HG03103 (cell line): ENCODE data around the gene KRTAP5-3.

ENCODE experiments used
- ATAC-seq: cut with Tn5 transposase; IDR thresholded peaks from one replicate; pipeline ENCODE4 v1.9.1; 2021; ENCODE audit warnings: low read depth; ENCODE audit not compliant: unreplicated experiment

Gene KRTAP5-3

DNA sequence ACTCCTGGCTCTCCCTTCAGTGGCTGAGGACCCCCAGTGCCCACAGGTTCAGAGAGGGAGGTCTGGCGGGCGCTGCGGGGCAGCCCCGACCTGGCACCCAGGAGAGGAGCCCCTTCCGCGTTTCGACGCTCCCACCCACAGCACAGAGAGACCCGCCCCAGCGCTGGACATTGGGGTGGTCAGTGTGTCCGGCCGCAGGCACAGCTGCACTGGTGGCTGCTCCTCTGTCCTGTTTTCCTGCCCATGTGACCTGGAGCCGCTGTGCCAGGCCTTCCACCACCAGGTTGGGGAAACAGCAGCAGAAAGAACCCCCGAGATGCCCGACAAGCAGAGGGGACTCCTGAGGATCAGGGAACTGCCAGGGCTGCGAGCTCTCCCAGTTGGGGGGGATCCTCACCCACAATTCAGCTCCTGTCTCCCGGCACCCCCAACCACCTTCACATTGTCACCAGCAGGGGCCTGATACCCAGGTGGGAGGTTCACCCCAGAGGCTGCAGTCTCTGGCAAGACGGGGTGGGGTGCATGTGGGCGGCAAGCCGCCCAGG is 35.0 kb upstream of the KRTAP5-3 start:
- ATAC-seq, result no peak

DNA sequence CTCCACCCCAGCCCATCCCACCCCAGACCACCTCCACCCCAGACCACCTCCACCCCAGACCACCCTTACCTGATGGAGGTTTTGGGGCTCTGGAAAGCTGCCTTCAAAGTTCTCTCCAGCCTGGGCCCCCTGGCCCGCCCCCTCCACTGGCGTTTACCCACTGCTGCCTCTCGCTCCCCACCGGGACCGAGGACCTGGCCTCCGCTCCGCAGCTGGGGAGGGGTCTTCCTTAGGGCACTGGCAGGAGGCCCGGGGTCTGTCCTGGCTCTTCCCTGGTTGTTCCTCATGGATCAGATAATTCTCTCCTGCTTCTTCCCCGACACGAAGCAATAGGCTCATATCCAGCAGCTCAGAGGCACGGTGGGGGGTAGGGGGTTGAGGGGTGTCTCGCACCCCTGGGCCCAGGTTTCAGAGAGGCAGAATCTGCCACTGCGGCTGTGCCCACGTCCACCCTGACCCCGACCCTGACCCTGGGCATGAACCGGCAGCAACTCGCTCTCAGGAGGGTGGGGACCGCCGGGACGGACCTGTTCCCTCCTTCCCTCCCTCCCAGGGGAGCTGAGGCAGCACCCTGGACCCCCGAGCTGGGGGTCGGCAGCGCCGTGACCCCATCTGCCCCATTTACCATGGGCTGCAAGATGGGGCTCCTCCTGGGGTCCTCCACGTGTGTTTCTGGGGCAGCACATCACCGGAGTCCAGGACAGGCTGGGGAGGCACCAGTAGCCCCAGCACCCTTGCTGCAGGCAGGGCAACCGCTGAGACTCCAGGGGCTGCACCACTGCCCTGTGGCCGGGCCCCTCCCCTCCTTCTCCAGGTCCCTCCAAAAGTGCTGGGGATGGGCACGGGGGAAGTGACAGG is 34.3 kb upstream of the KRTAP5-3 start:
- no peak for ATAC-seq

DNA sequence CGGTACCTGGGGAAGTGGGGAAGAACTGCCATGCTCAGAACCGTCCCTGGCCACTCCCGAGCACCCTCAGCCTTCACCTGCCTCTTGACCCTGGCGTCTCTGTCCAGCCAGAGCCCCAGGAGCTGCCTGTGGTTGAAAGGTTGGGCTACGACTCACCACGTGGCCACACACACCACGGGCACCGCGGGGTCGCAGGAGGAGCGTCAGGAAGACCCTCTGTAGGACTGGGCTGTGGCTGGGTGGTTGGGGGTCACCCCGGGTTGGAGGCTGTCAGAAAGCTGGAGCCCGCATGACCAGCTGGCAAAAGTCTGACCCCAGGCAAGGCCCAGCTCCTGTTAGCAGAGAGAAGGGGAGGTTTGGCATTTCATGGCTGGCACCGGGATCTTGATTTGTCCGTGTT is 32.8 kb upstream of the KRTAP5-3 start:
- no peak for ATAC-seq

DNA sequence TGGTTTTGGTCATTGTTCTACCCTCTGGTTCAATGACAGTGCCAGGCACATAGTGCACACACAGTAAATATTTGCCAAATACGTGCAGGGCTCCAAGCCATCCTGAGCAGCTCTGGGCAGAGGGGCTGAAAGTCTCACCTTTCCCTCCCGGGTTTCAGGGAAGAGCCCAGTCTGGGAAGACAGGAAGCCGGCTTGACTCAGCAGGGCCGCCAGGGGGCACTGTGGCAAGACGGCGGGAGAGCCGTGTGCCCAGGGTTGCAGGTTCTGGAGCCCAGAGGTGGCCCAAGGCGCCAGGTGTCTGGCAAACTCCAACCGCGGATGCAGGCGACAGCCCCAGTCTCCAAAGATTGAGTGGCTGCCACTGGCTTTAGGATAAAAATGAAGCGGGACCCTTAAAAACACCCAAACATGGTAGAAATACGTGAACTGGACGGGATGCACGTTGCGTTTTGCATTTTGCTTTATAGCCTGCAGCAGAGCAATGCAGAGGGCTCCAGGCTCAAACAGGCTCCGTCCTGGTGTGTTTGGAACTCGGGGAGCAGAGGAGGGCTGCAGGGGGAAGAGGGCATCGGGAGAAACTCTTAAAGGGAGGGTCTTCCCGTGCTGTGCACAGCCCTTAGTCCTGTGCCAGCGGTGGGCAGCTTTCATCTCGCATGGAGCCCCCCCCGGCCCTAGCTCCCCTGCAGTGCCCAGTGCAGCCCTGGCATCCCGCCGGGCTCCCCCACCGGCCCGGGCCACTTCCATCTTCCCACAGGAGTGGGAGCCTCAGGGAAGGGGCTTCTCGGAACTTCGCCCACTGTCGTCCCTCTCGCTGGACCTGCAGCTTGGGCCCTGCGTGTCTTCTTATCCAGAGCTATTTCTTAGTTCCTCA is 32.0 kb upstream of the KRTAP5-3 start:
- ATAC-seq, result no peak

- ATAC-seq, result no peak
Measured at GRCh38 chr11:1639666-1640065, 31.4 kb upstream of the KRTAP5-3 start.

DNA sequence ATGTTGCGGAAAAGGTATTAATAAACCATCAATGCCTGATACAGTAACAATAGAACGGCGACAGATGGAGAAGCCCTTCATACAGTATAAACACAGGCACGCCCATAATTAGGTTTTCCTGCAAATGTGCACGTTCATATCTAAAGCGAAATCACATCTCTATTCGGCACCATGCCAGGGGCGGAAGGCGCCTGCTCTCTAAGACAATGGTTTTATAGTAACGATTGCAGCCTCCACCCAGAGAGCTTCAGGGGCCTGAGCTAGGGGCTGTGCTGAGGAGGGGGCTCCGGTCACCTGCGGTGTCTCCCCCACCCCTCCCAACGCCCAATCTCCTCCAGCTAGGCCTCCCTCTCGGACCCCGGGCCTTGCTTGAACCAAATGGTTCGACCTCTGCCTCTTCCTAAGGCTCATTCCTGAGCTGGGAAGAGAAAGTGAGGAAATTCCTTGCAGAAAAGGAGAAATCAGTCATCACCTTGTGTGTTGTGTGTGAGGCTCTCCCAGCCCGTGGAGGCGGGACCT is 30.9 kb upstream of the KRTAP5-3 start:
- ATAC-seq, result no peak

GRCh38 chr11:1638344-1638743 is 30.1 kb upstream of the KRTAP5-3 start:
- ATAC-seq, result no peak

DNA sequence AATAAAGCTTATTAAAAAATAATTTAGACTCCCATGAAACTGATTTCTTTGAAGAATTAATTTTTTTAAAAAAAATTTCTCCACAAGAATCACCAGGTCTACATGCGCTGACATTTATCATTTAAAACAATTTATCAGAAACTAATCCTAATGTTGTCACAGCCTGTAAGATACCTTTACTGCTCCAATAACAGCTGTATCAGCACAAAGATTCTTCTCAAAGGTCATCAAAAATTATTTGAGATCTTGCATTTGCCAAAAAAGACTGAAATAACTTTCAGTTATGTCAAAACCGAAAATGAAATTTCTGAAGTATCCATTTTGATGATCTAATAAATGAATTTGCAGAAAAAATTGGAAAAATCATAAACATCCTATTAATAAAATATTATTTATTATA is 29.4 kb upstream of the KRTAP5-3 start:
- ATAC-seq, result no peak

DNA sequence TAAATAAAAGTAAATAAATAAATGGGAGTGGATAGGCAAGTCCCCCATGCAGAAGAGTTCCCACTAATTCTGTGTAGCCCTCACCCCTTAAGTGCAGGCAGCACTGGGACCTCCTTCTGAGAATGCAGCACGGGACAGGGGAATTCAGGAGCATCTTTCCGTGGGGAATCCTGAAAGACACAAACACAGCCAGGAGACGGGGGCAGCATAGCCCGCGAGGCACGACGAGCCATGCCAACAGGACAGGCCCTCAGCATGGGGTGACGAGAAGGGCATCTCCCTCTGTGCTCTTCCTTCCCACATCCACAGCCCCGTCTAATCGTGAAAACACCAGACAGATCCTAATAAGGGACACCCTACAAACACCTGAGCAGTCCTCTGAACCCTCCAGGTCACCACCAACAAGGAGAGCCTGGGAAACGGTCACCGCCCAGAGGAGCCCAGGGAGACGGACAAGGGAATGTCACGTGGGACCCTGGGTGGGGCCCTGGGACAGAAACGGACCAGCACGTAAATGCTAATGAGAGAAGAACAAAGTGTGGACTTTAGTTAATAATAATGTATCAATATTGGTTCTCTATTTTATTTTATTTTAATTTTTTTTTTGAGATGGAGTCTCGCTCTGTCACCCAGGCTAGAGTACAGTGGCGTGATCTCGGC is 28.2 kb upstream of the KRTAP5-3 start:
- ATAC-seq, result no peak

DNA sequence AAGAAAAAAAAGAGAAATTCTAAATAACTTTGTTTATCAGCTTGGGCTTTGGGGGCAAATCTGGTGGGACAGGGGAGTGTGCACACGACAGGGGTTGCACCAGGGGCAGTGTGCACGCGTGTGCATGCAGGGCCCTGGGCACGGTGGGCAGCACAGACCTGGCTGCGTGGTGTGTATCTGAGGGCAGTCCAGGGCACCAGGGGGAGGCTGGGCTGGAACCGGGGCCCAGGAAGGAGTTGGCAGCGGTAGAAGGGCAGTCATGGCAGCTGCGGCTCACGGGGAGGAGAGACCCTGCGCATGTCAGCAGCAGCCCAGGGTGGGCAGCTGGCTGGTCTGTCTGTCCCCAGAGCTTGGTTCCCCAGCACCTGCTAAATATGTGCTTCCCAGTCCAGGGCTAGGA is 25.6 kb upstream of the KRTAP5-3 start:
- no peak for ATAC-seq

- no peak for ATAC-seq
Measured at GRCh38 chr11:1632053-1632714, 23.9 kb upstream of the KRTAP5-3 start.

- no peak for ATAC-seq
Measured at GRCh38 chr11:1631066-1631568, 22.9 kb upstream of the KRTAP5-3 start.

- no peak for ATAC-seq
Measured at GRCh38 chr11:1630271-1630670, 22.0 kb upstream of the KRTAP5-3 start.

DNA sequence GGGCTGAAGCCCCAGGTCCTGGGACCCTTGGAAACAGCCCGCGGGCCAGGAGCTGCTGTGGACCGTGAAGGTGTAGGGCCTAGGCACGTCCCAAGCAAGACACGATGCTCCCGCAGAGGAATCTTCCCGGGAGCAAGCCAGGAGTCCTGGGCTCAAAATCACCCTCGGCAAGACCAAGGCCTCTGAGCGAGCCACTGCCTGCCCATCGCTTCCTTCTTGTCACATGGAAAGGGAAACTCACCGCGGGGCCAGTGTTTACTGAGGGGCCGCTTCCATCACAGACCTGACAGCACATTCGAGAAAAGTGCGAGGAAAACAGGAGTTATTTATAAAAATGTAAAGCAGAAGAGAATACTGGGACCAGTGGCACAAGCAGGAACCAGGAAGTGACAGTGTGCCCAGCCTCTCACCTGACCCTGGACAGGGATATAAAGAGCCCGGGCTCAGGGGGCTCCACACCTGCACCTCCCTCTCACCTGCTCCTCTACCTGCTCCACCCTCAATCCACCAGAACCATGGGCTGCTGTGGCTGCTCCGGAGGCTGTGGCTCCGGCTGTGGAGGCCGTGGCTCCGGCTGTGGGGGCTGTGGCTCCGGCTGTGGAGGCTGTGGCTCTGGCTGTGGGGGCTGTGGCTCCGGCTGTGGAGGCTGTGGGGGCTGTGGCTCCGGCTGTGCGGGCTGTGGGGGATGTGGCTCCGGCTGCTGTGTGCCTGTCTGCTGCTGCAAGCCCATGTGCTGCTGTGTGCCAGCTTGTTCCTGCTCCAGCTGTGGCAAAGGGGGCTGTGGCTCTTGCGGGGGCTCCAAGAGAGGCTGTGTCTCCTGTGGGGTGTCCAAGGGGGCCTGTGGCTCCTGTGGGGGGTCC is 21.3 kb upstream of the KRTAP5-3 start, which contains the start of gene KRTAP5-5:
Gene KRTAP5-5, plus strand, starts transcription at position 450 of the 860 bp plus-strand sequence. Its CDS starts 66 bp downstream, at position 516.
- ATAC-seq, result no peak

GRCh38 chr11:1628506-1629325 is 20.5 kb upstream of the KRTAP5-3 start:
- ATAC-seq, result no peak

DNA sequence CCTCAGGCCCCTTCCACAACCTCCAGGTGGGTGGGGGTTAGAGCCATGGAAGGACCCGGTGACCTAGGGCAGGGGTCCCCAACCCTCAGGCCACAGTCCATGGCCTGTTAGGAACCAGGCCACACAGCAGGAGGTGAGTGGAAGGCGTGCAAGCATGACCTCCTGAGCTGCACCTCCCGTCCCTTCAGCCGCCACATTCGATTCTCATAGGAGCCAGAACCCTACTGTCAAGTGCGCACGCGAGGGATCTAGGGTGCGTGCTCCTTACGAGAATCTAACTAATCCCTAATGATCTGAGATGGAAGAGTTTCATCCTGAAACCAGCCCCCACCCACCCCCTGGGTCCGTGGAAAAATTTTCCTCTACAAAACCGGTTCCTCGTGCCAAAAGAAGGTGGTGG is 17.3 kb upstream of the KRTAP5-3 start:
- ATAC-seq, result no peak

DNA sequence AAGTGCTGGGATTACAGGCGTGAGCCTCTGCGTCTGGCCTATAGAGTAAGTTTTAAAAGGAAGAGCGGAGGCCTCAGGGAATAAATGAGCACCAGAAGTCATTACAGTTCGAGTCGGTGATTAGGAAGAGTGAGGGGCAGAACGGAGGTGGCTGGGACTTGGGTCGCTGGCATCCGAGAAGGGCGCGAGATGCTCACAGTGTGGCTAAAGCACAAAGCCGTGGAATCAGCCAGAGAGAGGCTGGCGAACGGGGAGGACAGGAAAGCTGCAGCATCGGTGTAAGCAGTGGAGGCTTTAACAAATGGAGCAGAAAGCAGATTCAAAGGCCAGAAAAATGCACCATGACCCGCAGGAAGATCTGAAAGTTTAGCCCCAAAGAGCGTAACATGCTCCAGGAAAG is 16.4 kb upstream of the KRTAP5-3 start:
- ATAC-seq, result no peak

DNA sequence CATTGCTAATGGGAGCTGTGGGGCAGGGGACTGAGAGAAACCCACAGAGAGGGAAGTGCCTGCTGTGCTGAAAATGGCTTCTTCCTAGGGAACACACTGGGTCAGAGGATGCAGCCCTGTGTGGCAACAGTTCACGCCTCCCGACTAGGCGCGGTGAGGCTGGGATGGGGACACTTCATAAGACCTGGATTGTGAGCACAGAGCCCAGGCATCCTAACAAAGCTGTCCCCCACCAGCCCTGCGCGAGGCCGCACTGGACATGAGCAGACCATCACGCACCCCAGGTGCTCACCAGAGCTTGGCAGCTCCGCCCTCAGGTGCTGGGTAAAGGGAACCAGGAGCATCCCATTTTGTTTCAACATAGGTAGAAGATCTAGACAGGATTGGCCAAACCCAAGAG is 15.5 kb upstream of the KRTAP5-3 start:
- ATAC-seq, result no peak
